Measurements from ENCODE around the gene SIK3. TPM values are rescaled to one million over a fixed set of nuclear protein-coding genes. Genes with fewer than 3 reads are reported as not detected.

SIK3 gene
- total RNA-seq, 1 experiment from 2014 or later = 31.4 TPM

DNA sequence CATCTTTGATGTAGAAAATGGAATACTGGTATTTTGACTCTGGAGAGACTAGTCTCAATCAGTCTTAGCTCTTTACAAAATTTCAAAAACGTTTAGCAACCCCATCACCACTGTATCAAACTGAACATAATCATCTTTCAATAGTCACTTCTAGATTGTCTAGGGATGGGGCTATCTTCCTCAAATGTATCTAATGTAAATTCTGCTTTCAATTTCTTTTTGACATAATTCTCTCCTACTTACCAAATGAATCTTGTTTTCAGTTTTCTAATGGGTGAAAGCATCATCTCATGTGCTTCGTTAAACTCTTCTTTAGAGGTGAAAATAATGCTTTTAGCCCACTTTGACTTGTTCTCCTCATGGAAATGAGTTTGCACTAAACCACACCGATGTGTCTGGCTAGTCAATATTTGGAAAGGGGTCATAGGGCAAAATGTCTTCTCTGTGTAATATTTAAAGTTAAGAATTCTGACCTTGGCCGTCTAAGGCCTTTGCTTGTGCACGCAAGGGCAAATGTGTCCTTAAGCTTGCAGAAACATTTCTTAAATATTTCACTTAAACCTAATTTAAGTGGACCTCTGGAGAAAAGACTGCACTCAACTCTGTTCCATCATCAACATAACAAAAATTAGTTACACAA lies 5.2 kb downstream of the SIK3 start:
- H3K4me3 Mint-ChIP-seq = no peak overlapping the region
- Histone ChIP-seq H4K5ac (ENCODE audit: insufficient read length, low read depth, low read length) (no peak overlapping the region), H2AK5ac (ENCODE audit: insufficient read length, low read length) (no peak overlapping the region), H2BK20ac (ENCODE audit: low read depth, low read length, poor library complexity, severe bottlenecking) (no peak overlapping the region), H3K79me1 (ENCODE audit: insufficient read depth, low read depth, low read length, poor library complexity, severe bottlenecking) (peaks cover 6% of the 10 kb centered on the region), H4K8ac (replicated peaks; ENCODE audit: insufficient read length, low read depth, low read length) (no peak overlapping the region), H3K27me3 (ENCODE audit: insufficient read depth, low read length) (no peaks in the 10 kb centered on the region), H4K91ac (ENCODE audit: insufficient read length, low read depth, low read length) (no peak overlapping the region), H3K4me1 (ENCODE audit: insufficient read depth, low read length) (peaks cover 3% of the 10 kb centered on the region; the same call in 1 of the 2 replicates), H2BK120ac (ENCODE audit: low read depth, low read length, poor library complexity, severe bottlenecking) (no peak overlapping the region), H3K9me3 (ENCODE audit: control insufficient read depth, low read depth, low read length) (no peaks in the 10 kb centered on the region), H2BK15ac (ENCODE audit: low read depth, low read length) (no peak overlapping the region), H3K79me2 (ENCODE audit: insufficient read depth, low read length) (peaks cover 33% of the 10 kb centered on the region; the same call in 1 of the 2 replicates), H3K4ac (ENCODE audit: low read depth, low read length) (no peak overlapping the region), H2AFZ (ENCODE audit: low read length) (no peak overlapping the region), H3K23me2 (ENCODE audit: insufficient read length, low read depth, low read length, poor library complexity, severe bottlenecking) (peaks cover 14% of the 10 kb centered on the region), H3K56ac (ENCODE audit: insufficient read length, low read depth, low read length) (no peak overlapping the region), H3K4me2 (ENCODE audit: insufficient read depth, insufficient read length, low read length) (no peak overlapping the region), H4K20me1 (ENCODE audit: control insufficient read depth, insufficient read depth, insufficient read length) (no peaks in the 10 kb centered on the region), H3K14ac (ENCODE audit: insufficient read depth, low read length) (no peak overlapping the region), H2BK12ac (ENCODE audit: insufficient read length, low read depth, low read length) (no peak overlapping the region), H3K23ac (ENCODE audit: insufficient read length, low read depth, low read length) (no peak overlapping the region), H2BK5ac (ENCODE audit: insufficient read length, low read length) (no peak overlapping the region), H3T11ph (ENCODE audit: low read length) (no peak overlapping the region), H3K9ac (ENCODE audit: extremely low read depth, insufficient read length, low read length) (no peak overlapping the region), H3K18ac (ENCODE audit: insufficient read length, low read depth, low read length) (no peak overlapping the region), H3K27ac (ENCODE audit: insufficient read length, low read depth, low read length) (no peak overlapping the region)
- peaks cover 28 to 32% of the 10 kb centered on the region in 2 experiments for H3K4me1 Mint-ChIP-seq
- WGBS (ENCODE audit: extremely low coverage, insufficient read length, low lambda C conversion rate) = no CpG with 5 or more reads among the region's 5 CpGs
- TF ChIP-seq, protein P1, sequence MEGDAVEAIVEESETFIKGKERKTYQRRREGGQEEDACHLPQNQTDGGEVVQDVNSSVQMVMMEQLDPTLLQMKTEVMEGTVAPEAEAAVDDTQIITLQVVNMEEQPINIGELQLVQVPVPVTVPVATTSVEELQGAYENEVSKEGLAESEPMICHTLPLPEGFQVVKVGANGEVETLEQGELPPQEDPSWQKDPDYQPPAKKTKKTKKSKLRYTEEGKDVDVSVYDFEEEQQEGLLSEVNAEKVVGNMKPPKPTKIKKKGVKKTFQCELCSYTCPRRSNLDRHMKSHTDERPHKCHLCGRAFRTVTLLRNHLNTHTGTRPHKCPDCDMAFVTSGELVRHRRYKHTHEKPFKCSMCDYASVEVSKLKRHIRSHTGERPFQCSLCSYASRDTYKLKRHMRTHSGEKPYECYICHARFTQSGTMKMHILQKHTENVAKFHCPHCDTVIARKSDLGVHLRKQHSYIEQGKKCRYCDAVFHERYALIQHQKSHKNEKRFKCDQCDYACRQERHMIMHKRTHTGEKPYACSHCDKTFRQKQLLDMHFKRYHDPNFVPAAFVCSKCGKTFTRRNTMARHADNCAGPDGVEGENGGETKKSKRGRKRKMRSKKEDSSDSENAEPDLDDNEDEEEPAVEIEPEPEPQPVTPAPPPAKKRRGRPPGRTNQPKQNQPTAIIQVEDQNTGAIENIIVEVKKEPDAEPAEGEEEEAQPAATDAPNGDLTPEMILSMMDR (conservative IDR thresholded peaks at IDR 0.05) = no peak
- H3K9me3 Mint-ChIP-seq = no peaks in the 10 kb centered on the region
- peaks cover 7 to 15% (median 9%) of the 10 kb centered on the region in 3 experiments for H3K36me3 Mint-ChIP-seq (ENCODE audit: insufficient read depth in 1 of 3, low read depth in 3 of 3)
- no peak for DNase-seq
- H3K27ac Mint-ChIP-seq = no peak overlapping the region
- H3K27me3 Mint-ChIP-seq (ENCODE audit: low read depth) = no peaks in the 10 kb centered on the region
